ENCODE results near the gene CADM1. TPM values are rescaled to one million over a fixed set of nuclear protein-coding genes. Genes with fewer than 3 reads are reported as not detected.

The CADM1 gene
- total and polyA plus RNA-seq, 4 donors = 31.7 to 243 (median 77.9) TPM

- H3K9me3 ChIP-seq (ENCODE audit: control insufficient read depth in 4 of 4, insufficient read depth in 3 of 4, low read length in 3 of 4) = no peaks in the 10 kb centered on the region
- no peaks in the 10 kb centered on the region for H3K27me3 ChIP-seq (ENCODE audit: control insufficient read depth in 3 of 3, insufficient read depth in 3 of 3, low read length in 2 of 3)
- DNase-seq (no peak), ATAC-seq (ENCODE audit: insufficient read depth, low FRiP score) (no peak)
- H3K4me3 ChIP-seq = no peak overlapping the region
- H3K36me3 ChIP-seq (ENCODE audit: control insufficient read depth in 4 of 4, insufficient read depth in 4 of 4, low read length in 4 of 4) = no peaks in the 10 kb centered on the region
- no peak overlapping the region for H3K9ac ChIP-seq (ENCODE audit: insufficient read depth in 1 of 2, low read length in 2 of 2)
- 94 to 97% methylated on average over 11 of the region's 11 CpGs for WGBS, 2 donors
- TF ChIP-seq CTCF (IDR thresholded peaks at IDR 0.05; ENCODE audit: control extremely low read depth, extremely low read depth) = no peak
- H3K4me1 ChIP-seq (ENCODE audit: control insufficient read depth in 5 of 5, insufficient read depth in 5 of 5, low read length in 5 of 5) = no peaks in the 10 kb centered on the region
- no peak overlapping the region for H3K27ac ChIP-seq (ENCODE audit: low read depth in 1 of 2, low read length in 1 of 2)
Observed at GRCh38 chr11:115275045-115275444, 229.2 kb downstream of the CADM1 start.

GRCh38 chr11:115272925-115273324, 231.3 kb downstream of the CADM1 start:
- no peak for DNase-seq
- Histone ChIP-seq H3K4me3 (no peak overlapping the region), H3K27me3 (ENCODE audit: control insufficient read depth in 3 of 3, insufficient read depth in 3 of 3, low read length in 2 of 3) (no peaks in the 10 kb centered on the region), H3K4me1 (ENCODE audit: control insufficient read depth in 5 of 5, insufficient read depth in 5 of 5, low read length in 5 of 5) (peaks cover 0 to 6% (median 0%) of the 10 kb centered on the region in 5 donors), H3K36me3 (ENCODE audit: control insufficient read depth in 4 of 4, insufficient read depth in 4 of 4, low read length in 4 of 4) (no peaks in the 10 kb centered on the region), H3K27ac (ENCODE audit: low read depth in 1 of 2, low read length in 1 of 2) (no peak overlapping the region), H3K9ac (ENCODE audit: insufficient read depth in 1 of 2, low read length in 2 of 2) (no peak overlapping the region), H3K9me3 (ENCODE audit: control insufficient read depth in 4 of 4, insufficient read depth in 3 of 4, low read length in 3 of 4) (no peaks in the 10 kb centered on the region)
- ATAC-seq (ENCODE audit: insufficient read depth, low FRiP score) = no peak
- WGBS, 2 donors = 79% methylated on average over 4 of the region's 4 CpGs
- TF ChIP-seq CTCF (IDR thresholded peaks at IDR 0.05; ENCODE audit: control extremely low read depth, extremely low read depth) = no peak

- no peak for DNase-seq
- no peak for ATAC-seq (ENCODE audit: insufficient read depth, low FRiP score)
- H3K4me3 ChIP-seq = no peak overlapping the region
- H3K9me3 ChIP-seq (ENCODE audit: control insufficient read depth in 4 of 4, insufficient read depth in 3 of 4, low read length in 3 of 4) = no peaks in the 10 kb centered on the region
- no peaks in the 10 kb centered on the region for H3K27me3 ChIP-seq (ENCODE audit: control insufficient read depth in 3 of 3, insufficient read depth in 3 of 3, low read length in 2 of 3)
- no peak overlapping the region for H3K27ac ChIP-seq (ENCODE audit: low read depth in 1 of 2, low read length in 1 of 2)
- H3K9ac ChIP-seq (ENCODE audit: insufficient read depth in 1 of 2, low read length in 2 of 2) = no peak overlapping the region
- H3K36me3 ChIP-seq (ENCODE audit: control insufficient read depth in 4 of 4, insufficient read depth in 4 of 4, low read length in 4 of 4) = no peaks in the 10 kb centered on the region
- H3K4me1 ChIP-seq (ENCODE audit: control insufficient read depth in 5 of 5, insufficient read depth in 5 of 5, low read length in 5 of 5) = peaks cover 0 to 9% (median 0%) of the 10 kb centered on the region in 5 donors
- no peak for TF ChIP-seq CTCF (IDR thresholded peaks at IDR 0.05; ENCODE audit: control extremely low read depth, extremely low read depth)
Observed at GRCh38 chr11:115271643-115272042, 232.6 kb downstream of the CADM1 start.
